Measurements from ENCODE around the gene BTBD9.

Gene BTBD9

GRCh38 chr6:38525888-38526287 lies 113.8 kb downstream of the BTBD9 start:
- Histone ChIP-seq H3K4me1 (no peaks in the 10 kb centered on the region), H3K4me2 (ENCODE audit: low read length) (no peak overlapping the region)
- no peak for TF ChIP-seq CTCF (IDR thresholded peaks at IDR 0.05)

GRCh38 chr6:38524436-38525145 lies 115.1 kb downstream of the BTBD9 start:
- H3K27ac ChIP-seq = no peak overlapping the region
- no peaks in the 10 kb centered on the region for H3K4me1 ChIP-seq
- H3K27me3 ChIP-seq (ENCODE audit: control insufficient read depth, insufficient read depth, low read length) = no peaks in the 10 kb centered on the region
- H3K4me2 ChIP-seq (ENCODE audit: low read length) = no peak overlapping the region
- peaks cover 2% of the 10 kb centered on the region for H3K79me2 ChIP-seq
- no peaks in the 10 kb centered on the region for H3K36me3 ChIP-seq (ENCODE audit: control insufficient read depth, insufficient read depth, low read length)
- TF ChIP-seq CTCF (IDR thresholded peaks at IDR 0.05) = no peak
- no peak overlapping the region for H3K9ac ChIP-seq
- H3K4me3 ChIP-seq (ENCODE audit: low read depth, low read length) = no peak overlapping the region
- H2AFZ ChIP-seq = no peak overlapping the region
- H3K9me3 ChIP-seq (ENCODE audit: control insufficient read depth, low read length) = no peaks in the 10 kb centered on the region

More at GRCh38 chr6:38525888-38526287, 113.8 kb downstream of the BTBD9 start:
- Histone ChIP-seq H3K9ac (no peak overlapping the region), H3K9me3 (ENCODE audit: control insufficient read depth, low read length) (no peaks in the 10 kb centered on the region), H3K4me3 (ENCODE audit: low read depth, low read length) (no peak overlapping the region), H3K36me3 (ENCODE audit: control insufficient read depth, insufficient read depth, low read length) (no peaks in the 10 kb centered on the region), H3K79me2 (peaks cover 4% of the 10 kb centered on the region), H2AFZ (no peak overlapping the region), H3K27ac (no peak overlapping the region), H3K27me3 (ENCODE audit: control insufficient read depth, insufficient read depth, low read length) (no peaks in the 10 kb centered on the region)

- H3K79me2 ChIP-seq = no peaks in the 10 kb centered on the region
- no peaks in the 10 kb centered on the region for H3K36me3 ChIP-seq (ENCODE audit: control insufficient read depth, insufficient read depth, low read length)
- no peak overlapping the region for H3K4me2 ChIP-seq (ENCODE audit: low read length)
- TF ChIP-seq CTCF (IDR thresholded peaks at IDR 0.05) = no peak
- H3K27ac ChIP-seq = no peak overlapping the region
- no peak overlapping the region for H3K9ac ChIP-seq
- H2AFZ ChIP-seq = no peak overlapping the region
- no peak overlapping the region for H3K4me3 ChIP-seq (ENCODE audit: low read depth, low read length)
- no peaks in the 10 kb centered on the region for H3K4me1 ChIP-seq
- H3K9me3 ChIP-seq (ENCODE audit: control insufficient read depth, low read length) = no peaks in the 10 kb centered on the region
- no peaks in the 10 kb centered on the region for H3K27me3 ChIP-seq (ENCODE audit: control insufficient read depth, insufficient read depth, low read length)
These were observed 117.4 kb downstream of the BTBD9 start for GRCh38 chr6:38522322-38522721.

GRCh38 chr6:38518511-38519304 lies 121.0 kb downstream of the BTBD9 start:
- H3K4me2 ChIP-seq (ENCODE audit: low read length) = no peak overlapping the region
- no peak overlapping the region for H3K27ac ChIP-seq
- no peaks in the 10 kb centered on the region for H3K36me3 ChIP-seq (ENCODE audit: control insufficient read depth, insufficient read depth, low read length)
- H3K79me2 ChIP-seq = no peaks in the 10 kb centered on the region
- no peaks in the 10 kb centered on the region for H3K4me1 ChIP-seq
- H3K9me3 ChIP-seq (ENCODE audit: control insufficient read depth, low read length) = no peaks in the 10 kb centered on the region
- no peak overlapping the region for H2AFZ ChIP-seq
- no peak overlapping the region for H3K4me3 ChIP-seq (ENCODE audit: low read depth, low read length)
- no peak overlapping the region for H3K9ac ChIP-seq
- H3K27me3 ChIP-seq (ENCODE audit: control insufficient read depth, insufficient read depth, low read length) = no peaks in the 10 kb centered on the region
- no peak for TF ChIP-seq CTCF (IDR thresholded peaks at IDR 0.05)

Data from parathyroid adenoma (tissue), 2 donors.